Neural cell (in vitro differentiated cells): ENCODE data around the gene TRIM24. TPM values are rescaled to one million over a fixed set of nuclear protein-coding genes. Genes with fewer than 3 reads are reported as not detected.

Experiments
- H2AFZ ChIP-seq: fragments of 200-600, 300-800 bp; sonication (generic), shearing (Covaris generic); 2 replicates; pipeline ENCODE4 v1.6.0; 2014; ENCODE audit warnings: low read depth, mild to moderate bottlenecking, antibody characterized with exemption, low read length, moderate library complexity
- H3F3A ChIP-seq: fragments of 200-600 bp; shearing (Covaris generic); 2 replicates; pipeline ENCODE4 v1.6.1; 2016; ENCODE audit warnings: mild to moderate bottlenecking, moderate library complexity, mixed read lengths, antibody characterized with exemption, low read length; ENCODE audit not compliant: insufficient read depth, poor library complexity, severe bottlenecking
- H3K27ac ChIP-seq: fragments of 200-600, 300-800 bp; sonication (generic), shearing (Covaris generic); 2 replicates; pipeline ENCODE4 v1.5.1; 2014; ENCODE audit warnings: mild to moderate bottlenecking, low read length, moderate library complexity
- H3K27me3 ChIP-seq: fragments of 300-800, 200-600 bp; sonication (generic), shearing (Covaris generic); 2 replicates; pipeline ENCODE4 v1.6.0; 2014; ENCODE audit warnings: mild to moderate bottlenecking, low read depth, low read length, moderate library complexity; ENCODE audit not compliant: insufficient read depth
- H3K36me3 ChIP-seq: fragments of 300-800, 200-600 bp; sonication (generic), shearing (Covaris generic); 2 replicates; pipeline ENCODE4 v1.5.1; 2014; ENCODE audit warnings: mild to moderate bottlenecking, antibody characterized with exemption, low read length, moderate library complexity; ENCODE audit not compliant: insufficient read depth
- H3K4me2 ChIP-seq: fragments of 300-800, 200-600 bp; sonication (generic), shearing (Covaris generic); 2 replicates; pipeline ENCODE4 v1.6.0; 2014; ENCODE audit warnings: mild to moderate bottlenecking, low read length
- H3K4me3 ChIP-seq: fragments of 300-800, 200-600 bp; sonication (generic), shearing (Covaris generic); 2 replicates; pipeline ENCODE4 v1.5.1; 2014; ENCODE audit warnings: mild to moderate bottlenecking, low read length, moderate library complexity
- H3K79me2 ChIP-seq: fragments of 200-600 bp; shearing (Covaris generic); replicated peaks from 2 replicates; pipeline ENCODE4 v1.6.0; 2014; ENCODE audit warnings: mild to moderate bottlenecking, low read length, moderate library complexity; ENCODE audit not compliant: insufficient read depth
- H3K9ac ChIP-seq: fragments of 300-800, 200-600 bp; sonication (generic), shearing (Covaris generic); 2 replicates; pipeline ENCODE4 v1.6.1; 2016; ENCODE audit warnings: mild to moderate bottlenecking, low read length, mixed read lengths
- H3K9me2 ChIP-seq: fragments of 200-600 bp; shearing (Covaris generic); 2 replicates; pipeline ENCODE4 v1.6.1; 2016; ENCODE audit warnings: mild to moderate bottlenecking, low read length, mixed read lengths; ENCODE audit not compliant: insufficient read depth
- H3K9me3 ChIP-seq: fragments of 200-600, 300-800 bp; sonication (generic), shearing (Covaris generic); 2 replicates; pipeline ENCODE4 v1.6.1; 2016; ENCODE audit warnings: mild to moderate bottlenecking, mixed run types, low read length, moderate library complexity, mixed read lengths
- H4K20me1 ChIP-seq: fragments of 200-600 bp; shearing (Covaris generic); 2 replicates; pipeline ENCODE4 v1.6.1; 2016; ENCODE audit warnings: mild to moderate bottlenecking, mixed run types; ENCODE audit not compliant: insufficient read depth
- EP300 ChIP-seq: fragments of 450-650 bp; conservative IDR thresholded peaks from 2 replicates; pipeline ENCODE4 v1.6.1; 2014; ENCODE audit warnings: antibody characterized with exemption, mild to moderate bottlenecking, moderate library complexity; ENCODE audit not compliant: poor library complexity, severe bottlenecking
- EZH2 ChIP-seq: fragments of 200-600, 300-800 bp; shearing (Covaris generic), sonication (generic); IDR thresholded peaks from 2 replicates; pipeline ENCODE4 v1.6.1; 2014; ENCODE audit warnings: antibody characterized with exemption, low read length, borderline replicate concordance, mild to moderate bottlenecking; ENCODE audit not compliant: insufficient read depth, poor library complexity, severe bottlenecking
- MXI1 ChIP-seq: fragments of 450-650 bp; conservative IDR thresholded peaks from 2 replicates; pipeline ENCODE4 v1.6.1; 2014; ENCODE audit warnings: antibody characterized with exemption, mild to moderate bottlenecking; ENCODE audit not compliant: poor library complexity, severe bottlenecking
- POLR2AphosphoS5 ChIP-seq: IDR thresholded peaks from 2 replicates; pipeline ENCODE4 v1.6.1; 2012
- RAD21 ChIP-seq: fragments of 450-650 bp; conservative IDR thresholded peaks from 2 replicates; pipeline ENCODE4 v1.6.1; 2014; ENCODE audit warnings: antibody characterized with exemption, mild to moderate bottlenecking, moderate library complexity
- SMC3 ChIP-seq: fragments of 450-650 bp; conservative IDR thresholded peaks from 2 replicates; pipeline ENCODE4 v1.6.1; 2014; ENCODE audit warnings: antibody characterized with exemption, mild to moderate bottlenecking, moderate library complexity; ENCODE audit not compliant: poor library complexity
- TAF1 ChIP-seq: IDR thresholded peaks from 2 replicates; pipeline ENCODE4 v1.6.1; 2012; ENCODE audit warnings: low read depth
- polyA plus RNA-seq: library from polyadenylated mRNA; depleted of rRNA; stranded (reverse); fragments of >200 nt; gene quantifications from 2 replicates; pipeline ENCODE4 v1.2.3, GENCODE V29; 2014
- TF ChIP-seq, protein P1 (sequence below): IDR thresholded peaks from 2 replicates; pipeline ENCODE4 v1.6.1; 2012; ENCODE audit warnings: borderline replicate concordance
- TF ChIP-seq, protein P2 (sequence below): fragments of 450-650 bp; IDR thresholded peaks from 2 replicates; pipeline ENCODE4 v1.5.1; 2014; ENCODE audit warnings: antibody characterized with exemption, mild to moderate bottlenecking, moderate library complexity; ENCODE audit not compliant: poor library complexity, severe bottlenecking

The TRIM24 gene
- polyA plus RNA-seq, 1 donor from 2014 or later: 47.1 TPM

DNA sequence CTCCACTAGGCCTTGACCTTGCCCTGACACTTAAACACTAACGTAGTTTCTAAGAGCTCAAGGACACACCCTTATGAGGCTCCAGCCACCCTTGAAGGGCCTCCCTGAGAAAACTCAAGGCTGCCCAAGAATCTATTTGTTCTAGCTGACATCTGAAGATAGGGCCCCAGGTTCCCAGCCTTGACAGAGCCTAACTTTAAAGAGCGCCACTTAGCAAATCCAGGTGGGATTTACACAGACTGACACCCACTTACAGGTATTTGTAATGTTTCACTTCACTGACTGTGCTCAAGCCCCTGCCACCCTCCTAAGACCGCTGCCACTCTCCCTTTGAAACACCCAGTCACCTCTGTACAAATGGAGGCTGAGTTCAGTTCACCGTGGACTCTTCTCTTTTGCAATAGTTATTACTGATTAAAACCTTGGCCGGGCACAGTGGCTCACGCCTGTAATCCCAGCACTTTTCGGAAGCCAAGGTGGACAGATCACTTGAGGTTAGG, 150.7 kb downstream of the TRIM24 start:
- H3K4me2 ChIP-seq: no peak overlapping the region
- H3K79me2 ChIP-seq: no peaks in the 10 kb centered on the region
- no peaks in the 10 kb centered on the region for H3K27me3 ChIP-seq
- TF ChIP-seq TAF1 (no peak), RAD21 (no peak), MXI1 (no peak), EZH2 (no peak), EP300 (no peak), POLR2AphosphoS5 (no peak), SMC3 (no peak)
- TF ChIP-seq, protein P1, sequence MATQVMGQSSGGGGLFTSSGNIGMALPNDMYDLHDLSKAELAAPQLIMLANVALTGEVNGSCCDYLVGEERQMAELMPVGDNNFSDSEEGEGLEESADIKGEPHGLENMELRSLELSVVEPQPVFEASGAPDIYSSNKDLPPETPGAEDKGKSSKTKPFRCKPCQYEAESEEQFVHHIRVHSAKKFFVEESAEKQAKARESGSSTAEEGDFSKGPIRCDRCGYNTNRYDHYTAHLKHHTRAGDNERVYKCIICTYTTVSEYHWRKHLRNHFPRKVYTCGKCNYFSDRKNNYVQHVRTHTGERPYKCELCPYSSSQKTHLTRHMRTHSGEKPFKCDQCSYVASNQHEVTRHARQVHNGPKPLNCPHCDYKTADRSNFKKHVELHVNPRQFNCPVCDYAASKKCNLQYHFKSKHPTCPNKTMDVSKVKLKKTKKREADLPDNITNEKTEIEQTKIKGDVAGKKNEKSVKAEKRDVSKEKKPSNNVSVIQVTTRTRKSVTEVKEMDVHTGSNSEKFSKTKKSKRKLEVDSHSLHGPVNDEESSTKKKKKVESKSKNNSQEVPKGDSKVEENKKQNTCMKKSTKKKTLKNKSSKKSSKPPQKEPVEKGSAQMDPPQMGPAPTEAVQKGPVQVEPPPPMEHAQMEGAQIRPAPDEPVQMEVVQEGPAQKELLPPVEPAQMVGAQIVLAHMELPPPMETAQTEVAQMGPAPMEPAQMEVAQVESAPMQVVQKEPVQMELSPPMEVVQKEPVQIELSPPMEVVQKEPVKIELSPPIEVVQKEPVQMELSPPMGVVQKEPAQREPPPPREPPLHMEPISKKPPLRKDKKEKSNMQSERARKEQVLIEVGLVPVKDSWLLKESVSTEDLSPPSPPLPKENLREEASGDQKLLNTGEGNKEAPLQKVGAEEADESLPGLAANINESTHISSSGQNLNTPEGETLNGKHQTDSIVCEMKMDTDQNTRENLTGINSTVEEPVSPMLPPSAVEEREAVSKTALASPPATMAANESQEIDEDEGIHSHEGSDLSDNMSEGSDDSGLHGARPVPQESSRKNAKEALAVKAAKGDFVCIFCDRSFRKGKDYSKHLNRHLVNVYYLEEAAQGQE: no peak
- TF ChIP-seq, protein P2, sequence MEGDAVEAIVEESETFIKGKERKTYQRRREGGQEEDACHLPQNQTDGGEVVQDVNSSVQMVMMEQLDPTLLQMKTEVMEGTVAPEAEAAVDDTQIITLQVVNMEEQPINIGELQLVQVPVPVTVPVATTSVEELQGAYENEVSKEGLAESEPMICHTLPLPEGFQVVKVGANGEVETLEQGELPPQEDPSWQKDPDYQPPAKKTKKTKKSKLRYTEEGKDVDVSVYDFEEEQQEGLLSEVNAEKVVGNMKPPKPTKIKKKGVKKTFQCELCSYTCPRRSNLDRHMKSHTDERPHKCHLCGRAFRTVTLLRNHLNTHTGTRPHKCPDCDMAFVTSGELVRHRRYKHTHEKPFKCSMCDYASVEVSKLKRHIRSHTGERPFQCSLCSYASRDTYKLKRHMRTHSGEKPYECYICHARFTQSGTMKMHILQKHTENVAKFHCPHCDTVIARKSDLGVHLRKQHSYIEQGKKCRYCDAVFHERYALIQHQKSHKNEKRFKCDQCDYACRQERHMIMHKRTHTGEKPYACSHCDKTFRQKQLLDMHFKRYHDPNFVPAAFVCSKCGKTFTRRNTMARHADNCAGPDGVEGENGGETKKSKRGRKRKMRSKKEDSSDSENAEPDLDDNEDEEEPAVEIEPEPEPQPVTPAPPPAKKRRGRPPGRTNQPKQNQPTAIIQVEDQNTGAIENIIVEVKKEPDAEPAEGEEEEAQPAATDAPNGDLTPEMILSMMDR: no peak
- H3K9ac ChIP-seq: no peak overlapping the region
- no peak overlapping the region for H2AFZ ChIP-seq
- no peaks in the 10 kb centered on the region for H4K20me1 ChIP-seq
- H3F3A ChIP-seq: no peaks in the 10 kb centered on the region
- no peaks in the 10 kb centered on the region for H3K9me3 ChIP-seq
- no peak overlapping the region for H3K4me3 ChIP-seq
- H3K27ac ChIP-seq: no peak overlapping the region
- no peaks in the 10 kb centered on the region for H3K36me3 ChIP-seq
- H3K9me2 ChIP-seq: no peaks in the 10 kb centered on the region

DNA sequence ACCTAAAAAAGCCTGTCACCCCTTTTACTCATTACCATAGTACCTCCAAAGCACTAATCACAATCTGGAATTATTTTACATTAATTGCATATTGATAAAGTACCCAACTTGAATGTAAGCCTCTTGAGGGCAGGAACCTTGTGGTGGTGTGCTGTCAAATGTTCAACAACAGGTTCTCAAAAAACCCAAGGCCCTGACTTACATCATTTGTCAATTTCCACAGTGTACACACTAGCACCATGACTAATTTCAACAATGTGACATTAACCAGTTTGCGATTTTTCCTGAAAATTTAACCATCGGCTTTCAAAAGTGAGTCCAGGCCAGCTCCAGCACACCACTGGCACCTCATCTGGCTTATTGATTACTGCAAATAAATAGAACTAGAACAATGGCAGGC, 153.6 kb downstream of the TRIM24 start:
- Histone ChIP-seq H3K79me2 (no peaks in the 10 kb centered on the region), H3K4me2 (no peak overlapping the region), H3K4me3 (no peak overlapping the region), H4K20me1 (no peaks in the 10 kb centered on the region), H3K9me3 (no peaks in the 10 kb centered on the region), H3K36me3 (no peaks in the 10 kb centered on the region), H3K9me2 (no peaks in the 10 kb centered on the region), H2AFZ (no peak overlapping the region), H3K27me3 (no peaks in the 10 kb centered on the region), H3K27ac (no peak overlapping the region), H3K9ac (no peak overlapping the region), H3F3A (no peaks in the 10 kb centered on the region)
- TF ChIP-seq EZH2 (no peak), SMC3 (no peak)
- TF ChIP-seq, protein P2: no peak
